Measurements from ENCODE around the gene ITGA2.

DNA sequence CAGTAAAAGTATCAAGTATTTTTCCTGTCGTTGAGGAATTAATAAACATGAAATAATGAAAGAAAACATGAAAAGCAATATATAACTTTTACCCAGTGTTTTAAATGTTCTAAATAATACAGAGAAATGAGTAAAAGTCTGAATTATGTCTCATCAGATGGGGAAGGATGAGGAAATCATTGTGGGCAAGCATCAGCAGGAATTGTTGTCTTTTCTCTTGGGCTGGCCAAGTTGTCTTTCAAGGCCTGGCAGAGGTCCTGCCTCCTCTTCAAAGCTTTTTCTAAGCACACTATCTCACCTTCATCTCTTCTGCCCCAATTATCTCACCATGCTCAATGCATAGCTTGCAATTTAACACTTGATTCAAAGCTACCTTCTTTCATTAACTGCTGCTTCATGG lies 78.5 kb downstream of the ITGA2 start:
- TF ChIP-seq, protein P1, sequence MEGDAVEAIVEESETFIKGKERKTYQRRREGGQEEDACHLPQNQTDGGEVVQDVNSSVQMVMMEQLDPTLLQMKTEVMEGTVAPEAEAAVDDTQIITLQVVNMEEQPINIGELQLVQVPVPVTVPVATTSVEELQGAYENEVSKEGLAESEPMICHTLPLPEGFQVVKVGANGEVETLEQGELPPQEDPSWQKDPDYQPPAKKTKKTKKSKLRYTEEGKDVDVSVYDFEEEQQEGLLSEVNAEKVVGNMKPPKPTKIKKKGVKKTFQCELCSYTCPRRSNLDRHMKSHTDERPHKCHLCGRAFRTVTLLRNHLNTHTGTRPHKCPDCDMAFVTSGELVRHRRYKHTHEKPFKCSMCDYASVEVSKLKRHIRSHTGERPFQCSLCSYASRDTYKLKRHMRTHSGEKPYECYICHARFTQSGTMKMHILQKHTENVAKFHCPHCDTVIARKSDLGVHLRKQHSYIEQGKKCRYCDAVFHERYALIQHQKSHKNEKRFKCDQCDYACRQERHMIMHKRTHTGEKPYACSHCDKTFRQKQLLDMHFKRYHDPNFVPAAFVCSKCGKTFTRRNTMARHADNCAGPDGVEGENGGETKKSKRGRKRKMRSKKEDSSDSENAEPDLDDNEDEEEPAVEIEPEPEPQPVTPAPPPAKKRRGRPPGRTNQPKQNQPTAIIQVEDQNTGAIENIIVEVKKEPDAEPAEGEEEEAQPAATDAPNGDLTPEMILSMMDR (conservative IDR thresholded peaks at IDR 0.05): no peak
- TF ChIP-seq ZFX (IDR thresholded peaks at IDR 0.05): no peak

Data from C4-2B (cell line).